ENCODE results near the gene WIPF2. TPM values are rescaled to one million over a fixed set of nuclear protein-coding genes. Genes with fewer than 3 reads are reported as not detected.
A peak's percentile ranks its signal among the peaks of the same experiment; 100 is the strongest.
"Not testable (repeated sequence)": the region's sequence is repeated elsewhere in the genome, so short reads cannot be mapped to it uniquely, and the experiment has no call there.

WIPF2 gene
- total RNA-seq, 1 donor from 2014 or later = 38.3 TPM

DNA sequence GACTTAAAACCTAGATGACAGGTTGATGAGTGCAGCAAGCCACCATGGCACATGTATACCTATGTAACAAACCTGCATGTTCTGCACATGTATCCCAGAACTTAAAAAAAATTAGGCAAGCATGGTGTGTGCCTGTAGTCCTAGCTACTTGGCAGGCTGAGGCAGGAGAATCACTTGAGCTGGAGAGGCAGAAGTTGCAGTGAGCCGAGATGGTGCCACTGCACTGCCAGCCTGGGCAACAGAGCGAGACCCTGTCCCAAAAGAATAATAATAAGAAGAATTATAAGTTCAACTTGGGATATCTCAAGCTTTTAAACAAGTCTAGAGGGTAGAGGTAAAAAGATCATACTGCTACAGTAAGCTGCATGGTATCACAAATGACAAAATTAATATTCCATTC is 78.4 kb downstream of the WIPF2 start:
- H3K27ac ChIP-seq = no peak overlapping the region
- DNase-seq = no peak
- no peaks in the 10 kb centered on the region for H3K9me3 ChIP-seq
- no peaks in the 10 kb centered on the region for H3K36me3 ChIP-seq
- H3K4me1 ChIP-seq = peaks cover 6% of the 10 kb centered on the region
- no peak for ATAC-seq
- no peaks in the 10 kb centered on the region for H3K27me3 ChIP-seq
- intact Hi-C loops (cut with DNase I) = loop anchor here (10.0 kb wide), 1 partner anchor 93 kb away; no protein-coding TSS in a partner anchor
- TF ChIP-seq, protein P1, sequence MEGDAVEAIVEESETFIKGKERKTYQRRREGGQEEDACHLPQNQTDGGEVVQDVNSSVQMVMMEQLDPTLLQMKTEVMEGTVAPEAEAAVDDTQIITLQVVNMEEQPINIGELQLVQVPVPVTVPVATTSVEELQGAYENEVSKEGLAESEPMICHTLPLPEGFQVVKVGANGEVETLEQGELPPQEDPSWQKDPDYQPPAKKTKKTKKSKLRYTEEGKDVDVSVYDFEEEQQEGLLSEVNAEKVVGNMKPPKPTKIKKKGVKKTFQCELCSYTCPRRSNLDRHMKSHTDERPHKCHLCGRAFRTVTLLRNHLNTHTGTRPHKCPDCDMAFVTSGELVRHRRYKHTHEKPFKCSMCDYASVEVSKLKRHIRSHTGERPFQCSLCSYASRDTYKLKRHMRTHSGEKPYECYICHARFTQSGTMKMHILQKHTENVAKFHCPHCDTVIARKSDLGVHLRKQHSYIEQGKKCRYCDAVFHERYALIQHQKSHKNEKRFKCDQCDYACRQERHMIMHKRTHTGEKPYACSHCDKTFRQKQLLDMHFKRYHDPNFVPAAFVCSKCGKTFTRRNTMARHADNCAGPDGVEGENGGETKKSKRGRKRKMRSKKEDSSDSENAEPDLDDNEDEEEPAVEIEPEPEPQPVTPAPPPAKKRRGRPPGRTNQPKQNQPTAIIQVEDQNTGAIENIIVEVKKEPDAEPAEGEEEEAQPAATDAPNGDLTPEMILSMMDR (IDR thresholded peaks at IDR 0.05) = no peak
- no peak overlapping the region for H3K4me3 ChIP-seq

DNA sequence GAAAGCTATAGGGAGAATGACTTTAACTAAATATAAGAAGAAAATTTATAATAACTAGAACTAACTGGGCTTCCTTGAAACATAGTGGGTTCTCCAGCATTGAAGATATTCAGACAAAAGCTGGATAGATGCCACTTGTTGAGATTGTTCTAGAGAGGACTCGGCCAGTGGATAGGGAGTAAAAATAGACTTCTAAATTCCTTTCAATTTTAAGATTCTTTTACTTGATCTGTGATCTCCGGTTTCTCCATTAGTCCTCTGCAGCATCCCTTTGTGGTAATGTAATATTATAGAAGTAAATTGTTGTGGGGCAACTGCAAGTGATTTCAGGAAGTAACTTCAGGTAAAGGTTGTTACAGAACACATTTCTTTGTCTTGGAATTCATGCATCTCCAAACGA is 79.6 kb downstream of the WIPF2 start:
- no peaks in the 10 kb centered on the region for H3K9me3 ChIP-seq
- H3K36me3 ChIP-seq = no peaks in the 10 kb centered on the region
- no peak overlapping the region for H3K4me3 ChIP-seq
- TF ChIP-seq, protein P1 (IDR thresholded peaks at IDR 0.05) = no peak
- peaks cover 13% of the 10 kb centered on the region for H3K4me1 ChIP-seq
- intact Hi-C loops (cut with DNase I) = loop anchor here (10.0 kb wide), 1 partner anchor 94 kb away; no protein-coding TSS in a partner anchor
- H3K27me3 ChIP-seq = no peaks in the 10 kb centered on the region
- DNase-seq (no peak), ATAC-seq (no peak)
- no peak overlapping the region for H3K27ac ChIP-seq

DNA sequence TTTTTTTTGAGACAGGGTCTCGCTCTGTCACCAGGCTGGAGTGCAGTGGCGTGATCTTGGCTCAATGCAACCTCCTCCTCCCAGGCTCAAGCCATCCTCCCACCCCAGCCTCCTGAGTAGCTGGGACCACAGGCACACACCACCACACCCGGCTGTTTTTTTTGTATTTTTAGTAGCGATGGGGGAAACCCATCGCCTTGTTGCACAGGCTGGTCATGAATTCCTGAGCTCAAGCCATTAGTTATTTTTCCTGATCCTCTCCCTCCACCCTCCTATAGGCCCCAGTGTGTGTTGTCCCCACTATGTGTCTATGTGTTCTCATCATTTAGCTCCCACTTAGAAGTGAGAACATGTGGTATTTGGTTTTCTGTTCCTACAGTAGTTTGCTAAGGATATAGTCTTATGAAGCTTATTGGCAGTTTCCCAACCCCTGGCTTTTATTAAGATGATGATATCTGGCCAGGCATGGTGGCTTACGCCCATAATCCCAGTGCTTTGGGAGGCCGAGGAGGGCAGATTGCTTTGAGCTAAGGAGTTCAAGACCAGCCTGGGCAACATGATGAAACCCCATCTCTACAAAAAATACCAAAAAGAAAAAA is 80.2 kb downstream of the WIPF2 start:
- H3K9me3 ChIP-seq, H3K4me3 ChIP-seq, H3K27me3 ChIP-seq, DNase-seq, ATAC-seq, H3K36me3 ChIP-seq: not testable (repeated sequence)
- Histone ChIP-seq H3K27ac (peak overlapping the region; percentile 38), H3K4me1 (peaks cover 18% of the 10 kb centered on the region)
- intact Hi-C loops (cut with DNase I) = loop anchor here (10.0 kb wide), 1 partner anchor 94 kb away; no protein-coding TSS in a partner anchor

DNA sequence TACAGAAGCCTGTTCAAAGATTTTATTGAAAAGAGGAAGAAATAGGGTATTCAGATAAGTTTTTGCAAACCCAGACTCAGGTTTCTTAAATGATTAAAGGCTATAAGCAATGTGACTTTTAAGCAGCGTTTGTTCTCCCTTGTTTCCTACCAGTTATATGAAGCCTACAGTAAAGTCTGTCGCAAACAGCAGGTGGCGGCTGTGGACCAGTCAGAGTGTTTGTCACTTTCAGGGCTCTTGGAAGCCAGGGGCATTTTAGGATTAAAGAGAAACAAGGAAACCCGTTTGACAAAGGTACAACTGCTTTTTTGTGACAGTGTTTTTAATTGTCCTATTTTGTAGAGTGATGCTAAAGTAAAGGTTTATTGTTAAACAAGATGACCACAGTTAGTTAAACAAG is 82.2 kb downstream of the WIPF2 start:
- Histone ChIP-seq H3K4me1 (peaks cover 28% of the 10 kb centered on the region), H3K36me3 (no peaks in the 10 kb centered on the region), H3K4me3 (no peak overlapping the region), H3K27me3 (no peaks in the 10 kb centered on the region), H3K27ac (no peak overlapping the region), H3K9me3 (no peaks in the 10 kb centered on the region)
- DNase-seq (no peak), ATAC-seq (no peak)
- intact Hi-C loops (cut with DNase I) = no loop called here
- TF ChIP-seq, protein P1 (IDR thresholded peaks at IDR 0.05) = peak; percentile 21

DNA sequence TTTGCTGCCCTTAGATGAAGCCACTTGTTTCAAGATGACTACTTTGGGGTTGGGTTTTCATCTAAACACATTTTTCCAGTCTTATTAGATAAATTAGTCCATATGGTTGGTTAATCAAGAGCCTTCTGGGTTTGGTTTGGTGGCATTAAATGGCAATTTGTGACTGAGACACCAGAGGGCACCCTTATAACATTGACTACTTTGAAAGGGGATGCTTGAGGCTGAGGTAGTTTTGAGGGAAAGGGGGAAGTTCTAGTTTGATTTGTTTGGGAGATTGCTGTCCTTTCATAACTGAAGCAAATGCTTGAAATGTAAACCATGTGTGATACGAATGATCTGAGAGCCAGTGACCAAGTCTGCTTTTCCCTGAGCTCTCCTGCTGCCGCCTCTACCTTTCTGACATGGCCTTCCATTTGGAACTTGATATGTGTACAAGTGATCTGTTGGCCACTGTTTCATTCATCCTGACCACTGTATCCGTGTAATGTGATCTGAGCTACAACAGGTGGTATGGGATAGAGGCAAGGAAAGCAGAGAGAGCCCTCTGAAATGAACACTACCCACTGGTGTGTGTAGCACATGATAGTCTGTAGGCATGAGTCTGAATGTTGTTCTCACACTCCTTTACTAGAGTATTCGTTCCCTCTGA is 84.0 kb downstream of the WIPF2 start:
- no peaks in the 10 kb centered on the region for H3K9me3 ChIP-seq
- H3K27ac ChIP-seq = peak overlapping the region; percentile 39
- no peak overlapping the region for H3K4me3 ChIP-seq
- DNase-seq = no peak
- H3K27me3 ChIP-seq = no peaks in the 10 kb centered on the region
- H3K36me3 ChIP-seq = no peaks in the 10 kb centered on the region
- H3K4me1 ChIP-seq = peaks cover 46% of the 10 kb centered on the region
- intact Hi-C loops (cut with DNase I) = loop anchor here (2.0 kb wide), 1 partner anchor 54 kb away; no protein-coding TSS in a partner anchor
- TF ChIP-seq, protein P1 (IDR thresholded peaks at IDR 0.05) = peak; percentile 81
- ATAC-seq = peak; percentile 87
